ENCODE data around the gene TEPSIN.
A peak's percentile ranks its signal among the peaks of the same experiment; 100 is the strongest.

The TEPSIN gene

GRCh38 chr17:81222906-81223761 lies 15.7 kb downstream of the TEPSIN start, which contains the start of gene CEP131:
Gene CEP131, minus strand, starts transcription at chr17:81222965. Its CDS starts 2,909 bp downstream, at chr17:81220056.
- no peak for TF ChIP-seq ZFX (IDR thresholded peaks at IDR 0.05; ENCODE audit: borderline replicate concordance)
- TF ChIP-seq, protein P1, sequence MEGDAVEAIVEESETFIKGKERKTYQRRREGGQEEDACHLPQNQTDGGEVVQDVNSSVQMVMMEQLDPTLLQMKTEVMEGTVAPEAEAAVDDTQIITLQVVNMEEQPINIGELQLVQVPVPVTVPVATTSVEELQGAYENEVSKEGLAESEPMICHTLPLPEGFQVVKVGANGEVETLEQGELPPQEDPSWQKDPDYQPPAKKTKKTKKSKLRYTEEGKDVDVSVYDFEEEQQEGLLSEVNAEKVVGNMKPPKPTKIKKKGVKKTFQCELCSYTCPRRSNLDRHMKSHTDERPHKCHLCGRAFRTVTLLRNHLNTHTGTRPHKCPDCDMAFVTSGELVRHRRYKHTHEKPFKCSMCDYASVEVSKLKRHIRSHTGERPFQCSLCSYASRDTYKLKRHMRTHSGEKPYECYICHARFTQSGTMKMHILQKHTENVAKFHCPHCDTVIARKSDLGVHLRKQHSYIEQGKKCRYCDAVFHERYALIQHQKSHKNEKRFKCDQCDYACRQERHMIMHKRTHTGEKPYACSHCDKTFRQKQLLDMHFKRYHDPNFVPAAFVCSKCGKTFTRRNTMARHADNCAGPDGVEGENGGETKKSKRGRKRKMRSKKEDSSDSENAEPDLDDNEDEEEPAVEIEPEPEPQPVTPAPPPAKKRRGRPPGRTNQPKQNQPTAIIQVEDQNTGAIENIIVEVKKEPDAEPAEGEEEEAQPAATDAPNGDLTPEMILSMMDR (IDR thresholded peaks at IDR 0.05), result no peak
- peak within 1 kb of the TSS; percentile 53 for H3K27ac ChIP-seq

- H3K27ac ChIP-seq, result peak overlapping the region; percentile 41
- no peak for TF ChIP-seq ZFX (IDR thresholded peaks at IDR 0.05; ENCODE audit: borderline replicate concordance)
- TF ChIP-seq, protein P1 (IDR thresholded peaks at IDR 0.05), result no peak
Observed at GRCh38 chr17:81222620-81222905, 16.3 kb downstream of the TEPSIN start.

DNA sequence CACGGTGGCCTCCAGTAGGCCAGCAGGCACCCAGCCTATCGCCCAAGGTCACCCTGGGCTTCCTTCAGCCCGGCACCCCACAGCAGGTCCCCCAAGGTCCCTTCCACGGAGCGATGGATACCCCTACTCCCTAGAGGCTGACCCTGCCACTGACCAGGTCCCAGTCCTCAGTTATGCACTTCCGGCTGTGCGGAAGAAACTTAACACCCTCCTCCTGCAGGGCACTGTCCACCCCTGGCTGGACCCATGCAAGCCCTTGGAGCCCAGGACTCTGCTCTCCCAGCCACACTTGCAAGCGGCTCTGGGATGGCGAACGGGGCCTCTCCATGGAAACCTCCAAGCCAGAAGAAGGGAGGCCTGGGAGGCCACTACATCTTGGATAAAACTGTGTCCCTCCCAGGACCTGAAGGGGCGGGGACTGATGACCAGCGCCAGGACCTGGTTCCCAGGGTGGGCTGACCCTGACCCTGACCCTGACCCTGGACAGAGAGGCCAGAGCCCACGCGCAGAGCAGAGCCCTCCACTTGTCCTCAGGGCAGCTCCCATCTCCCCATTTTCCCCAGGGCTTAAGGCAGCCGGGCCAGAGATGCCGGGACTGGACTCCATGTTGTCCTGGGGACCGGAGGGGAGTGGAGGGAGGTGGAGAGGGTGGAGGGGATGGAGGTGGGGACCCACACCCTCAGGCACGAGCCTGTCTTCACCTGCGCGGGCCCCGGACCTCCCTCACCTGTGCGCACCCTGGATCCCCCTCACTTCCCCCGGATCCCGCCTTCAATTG lies 16.8 kb downstream of the TEPSIN start:
- peak overlapping the region; percentile 41 for H3K27ac ChIP-seq
- TF ChIP-seq, protein P1 (IDR thresholded peaks at IDR 0.05), result no peak
- TF ChIP-seq ZFX (IDR thresholded peaks at IDR 0.05; ENCODE audit: borderline replicate concordance), result no peak

DNA sequence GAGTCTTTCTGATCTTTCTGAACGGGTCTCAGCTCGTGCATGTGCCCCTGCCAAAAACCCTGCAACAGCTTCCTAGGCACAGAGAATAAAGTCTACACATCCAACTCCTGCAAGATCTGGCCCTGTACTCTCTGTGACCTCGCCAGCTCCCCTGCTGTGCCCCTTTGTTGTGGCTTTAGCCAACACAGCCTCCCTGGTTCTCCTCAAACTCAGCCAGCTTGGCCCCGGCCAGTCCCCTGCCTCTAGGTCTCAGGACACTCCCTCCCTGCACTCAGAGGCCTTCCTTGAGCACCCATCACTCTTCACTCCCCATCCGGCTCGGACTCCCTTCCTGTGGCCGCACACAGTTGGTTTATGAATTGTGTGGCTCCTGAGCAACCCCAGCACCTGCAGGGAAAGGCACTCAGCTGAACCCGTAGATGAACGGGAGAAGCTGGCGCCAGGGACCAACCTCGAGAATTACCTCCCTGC lies 17.4 kb downstream of the TEPSIN start:
- TF ChIP-seq, protein P1 (IDR thresholded peaks at IDR 0.05), result no peak
- TF ChIP-seq ZFX (IDR thresholded peaks at IDR 0.05; ENCODE audit: borderline replicate concordance), result no peak
- no peak overlapping the region for H3K27ac ChIP-seq

- TF ChIP-seq, protein P1 (IDR thresholded peaks at IDR 0.05), result no peak
- TF ChIP-seq ZFX (IDR thresholded peaks at IDR 0.05; ENCODE audit: borderline replicate concordance), result no peak
- H3K27ac ChIP-seq, result no peak overlapping the region
Observed at GRCh38 chr17:81219476-81220180, 19.2 kb downstream of the TEPSIN start.

GRCh38 chr17:81218991-81219390 lies 19.9 kb downstream of the TEPSIN start:
- TF ChIP-seq, protein P1 (IDR thresholded peaks at IDR 0.05), result no peak
- no peak for TF ChIP-seq ZFX (IDR thresholded peaks at IDR 0.05; ENCODE audit: borderline replicate concordance)
- no peak overlapping the region for H3K27ac ChIP-seq
